A673 (cell line): ENCODE data around the gene HACD2. TPM values are rescaled to one million over a fixed set of nuclear protein-coding genes. Genes with fewer than 3 reads are reported as not detected.
A peak's percentile ranks its signal among the peaks of the same experiment; 100 is the strongest.

Experiments
- BruUV-seq: library from RNA; stranded (reverse); fragments of 400-500 nt; replicated peaks from 2 replicates; lab custom pipeline; 2021; lab: Mats Ljungman, UMichigan
- CTCF ChIA-PET: fragments of 300-600 bp; sonication (Branson Sonifier 250); formaldehyde crosslinking; loops from one replicate; lab custom pipeline; 2022; ENCODE audit warnings: antibody characterized with exemption; lab: Charles Lee
- POLR2A ChIA-PET: fragments of 300-600 bp; sonication (Branson Sonifier 250); formaldehyde crosslinking; loops from one replicate; lab custom pipeline; 2022; ENCODE audit warnings: antibody characterized with exemption; ENCODE audit not compliant: low non-redundant PET; lab: Charles Lee
- DNase-seq: peaks from one replicate; pipeline ENCODE4 v3.0.0-alpha.2; 2015; ENCODE audit warnings: low spot score
- H3K27ac ChIP-seq: fragments of 200-600 bp; sonication (generic); 2 replicates; pipeline ENCODE4 v1.5.1; 2016; ENCODE audit warnings: mixed run types, low read depth, mild to moderate bottlenecking, mixed read lengths, antibody characterized with exemption, low read length; ENCODE audit not compliant: poor library complexity, severe bottlenecking
- H3K27me3 ChIP-seq: fragments of 200-600 bp; sonication (generic); replicated peaks from 2 replicates; pipeline ENCODE4 v1.6.1; 2017; ENCODE audit warnings: mixed run types, low read depth, mild to moderate bottlenecking, mixed read lengths, antibody characterized with exemption, low read length; ENCODE audit not compliant: insufficient read depth, poor library complexity
- H3K36me3 ChIP-seq: fragments of 200-600 bp; sonication (generic); 2 replicates; pipeline ENCODE4 v1.6.1; 2016; ENCODE audit warnings: mixed run types, mild to moderate bottlenecking, mixed read lengths, antibody characterized with exemption, low read length; ENCODE audit not compliant: insufficient read depth, poor library complexity, severe bottlenecking
- H3K4me1 ChIP-seq: fragments of 200-600 bp; sonication (generic); 2 replicates; pipeline ENCODE4 v1.6.1; 2017; ENCODE audit warnings: mixed run types, mild to moderate bottlenecking, mixed read lengths, antibody characterized with exemption, low read length; ENCODE audit not compliant: insufficient read depth, poor library complexity, severe bottlenecking
- H3K4me3 ChIP-seq: fragments of 200-600 bp; sonication (generic); 2 replicates; pipeline ENCODE4 v1.5.1; 2016; ENCODE audit warnings: low read depth, mixed run types, mild to moderate bottlenecking, mixed read lengths, low read length; ENCODE audit not compliant: poor library complexity, severe bottlenecking
- H3K9me3 ChIP-seq: fragments of 200-600 bp; sonication (generic); 2 replicates; pipeline ENCODE4 v1.6.1; 2016; ENCODE audit warnings: mixed run types, low read depth, mild to moderate bottlenecking, mixed read lengths, antibody characterized with exemption, low read length; ENCODE audit not compliant: poor library complexity, severe bottlenecking
- EZH2 ChIP-seq: fragments of 200-600 bp; sonication (generic); IDR thresholded peaks from 2 replicates; pipeline ENCODE4 v1.6.1; 2017; ENCODE audit warnings: borderline replicate concordance, low read depth, mild to moderate bottlenecking, mixed read lengths, antibody characterized with exemption, low read length; ENCODE audit not compliant: poor library complexity, severe bottlenecking
- intact Hi-C: fragments of 100-400 bp; cut with micrococcal nuclease; formaldehyde crosslinking; loops from one replicate; pipeline ENCODE4 v1.10.0; 2022; ENCODE audit not compliant: unreplicated experiment
- total RNA-seq: library from RNA; stranded (reverse); gene quantifications from 2 replicates; pipeline ENCODE4 v1.2.3, GENCODE V29; 2021
- TF ChIP-seq, protein P1 (sequence below): fragments of 300-800, 200-600 bp; sonication (generic); conservative IDR thresholded peaks from 2 replicates; pipeline ENCODE4 v1.5.1; 2017; ENCODE audit warnings: low read depth, mild to moderate bottlenecking, antibody characterized with exemption, low read length, moderate library complexity, mixed read lengths

The HACD2 gene
- total RNA-seq, 1 experiment from 2014 or later: 49.3 TPM

- ChIA-PET POLR2A (no interaction called here), CTCF (no interaction called here)
- no TSS peak for BruUV-seq
- Histone ChIP-seq H3K4me1 (no peaks in the 10 kb centered on the region), H3K27ac (no peak overlapping the region), H3K36me3 (no peaks in the 10 kb centered on the region), H3K4me3 (no peak overlapping the region), H3K9me3 (peaks cover 4% of the 10 kb centered on the region), H3K27me3 (no peaks in the 10 kb centered on the region)
- DNase-seq: peak; percentile 9
- no peak for TF ChIP-seq EZH2
- intact Hi-C loops: no loop called here
Measured at GRCh38 chr3:123553536-123553935, 31.3 kb downstream of the HACD2 start.

DNA sequence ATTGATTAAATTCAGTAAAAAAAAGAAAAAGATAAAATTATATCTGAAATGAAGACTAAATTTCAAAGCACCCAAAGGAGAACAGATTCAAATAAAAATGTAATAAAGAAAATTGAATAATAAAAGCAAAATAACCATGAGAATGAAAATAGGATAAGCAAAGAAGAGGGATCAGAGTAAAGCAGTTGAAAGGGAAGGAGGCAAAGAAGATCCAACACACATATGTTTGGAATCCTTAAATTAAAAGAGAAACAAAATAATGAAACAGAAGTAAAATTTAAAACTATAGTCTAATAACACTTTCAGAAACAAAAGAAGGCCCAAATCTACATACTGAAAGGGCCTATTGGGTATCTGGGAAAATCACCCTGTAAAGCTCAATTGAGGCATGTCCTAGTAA lies 32.1 kb downstream of the HACD2 start:
- Histone ChIP-seq H3K4me1 (peaks cover 3% of the 10 kb centered on the region), H3K36me3 (no peaks in the 10 kb centered on the region), H3K9me3 (peaks cover 4% of the 10 kb centered on the region), H3K4me3 (no peak overlapping the region), H3K27me3 (no peaks in the 10 kb centered on the region), H3K27ac (no peak overlapping the region)
- ChIA-PET POLR2A (no interaction called here), CTCF (no interaction called here)
- no peak for DNase-seq
- BruUV-seq: no TSS peak
- intact Hi-C loops: no loop called here
- TF ChIP-seq, protein P1, sequence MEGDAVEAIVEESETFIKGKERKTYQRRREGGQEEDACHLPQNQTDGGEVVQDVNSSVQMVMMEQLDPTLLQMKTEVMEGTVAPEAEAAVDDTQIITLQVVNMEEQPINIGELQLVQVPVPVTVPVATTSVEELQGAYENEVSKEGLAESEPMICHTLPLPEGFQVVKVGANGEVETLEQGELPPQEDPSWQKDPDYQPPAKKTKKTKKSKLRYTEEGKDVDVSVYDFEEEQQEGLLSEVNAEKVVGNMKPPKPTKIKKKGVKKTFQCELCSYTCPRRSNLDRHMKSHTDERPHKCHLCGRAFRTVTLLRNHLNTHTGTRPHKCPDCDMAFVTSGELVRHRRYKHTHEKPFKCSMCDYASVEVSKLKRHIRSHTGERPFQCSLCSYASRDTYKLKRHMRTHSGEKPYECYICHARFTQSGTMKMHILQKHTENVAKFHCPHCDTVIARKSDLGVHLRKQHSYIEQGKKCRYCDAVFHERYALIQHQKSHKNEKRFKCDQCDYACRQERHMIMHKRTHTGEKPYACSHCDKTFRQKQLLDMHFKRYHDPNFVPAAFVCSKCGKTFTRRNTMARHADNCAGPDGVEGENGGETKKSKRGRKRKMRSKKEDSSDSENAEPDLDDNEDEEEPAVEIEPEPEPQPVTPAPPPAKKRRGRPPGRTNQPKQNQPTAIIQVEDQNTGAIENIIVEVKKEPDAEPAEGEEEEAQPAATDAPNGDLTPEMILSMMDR: no peak
- no peak for TF ChIP-seq EZH2

- ChIA-PET CTCF (no interaction called here), POLR2A (no interaction called here)
- Histone ChIP-seq H3K9me3 (peaks cover 4% of the 10 kb centered on the region), H3K27ac (no peak overlapping the region), H3K36me3 (no peaks in the 10 kb centered on the region), H3K4me3 (no peak overlapping the region), H3K4me1 (peaks cover 4% of the 10 kb centered on the region), H3K27me3 (no peaks in the 10 kb centered on the region)
- peak; percentile 38 for DNase-seq
- TF ChIP-seq, protein P1: peak; percentile 72
- TF ChIP-seq EZH2: no peak
- no TSS peak for BruUV-seq
- intact Hi-C loops: no loop called here
Measured at GRCh38 chr3:123552095-123552714, 32.6 kb downstream of the HACD2 start.
